ENCODE results near the gene RPS6KA4.
"Not testable (repeated sequence)": the region's sequence is repeated elsewhere in the genome, so short reads cannot be mapped to it uniquely, and the experiment has no call there.

The RPS6KA4 gene

GRCh38 chr11:64388894-64389293 is 29.9 kb downstream of the RPS6KA4 start:
- DNase-seq (ENCODE audit: low spot score) = no peak

- DNase-seq (ENCODE audit: low spot score) = no peak
Observed at GRCh38 chr11:64389851-64390250, 30.9 kb downstream of the RPS6KA4 start.

GRCh38 chr11:64390558-64390957 is 31.6 kb downstream of the RPS6KA4 start:
- DNase-seq (ENCODE audit: low spot score) = no peak

- no peak for DNase-seq (ENCODE audit: low spot score)
Observed at GRCh38 chr11:64391839-64392238, 32.9 kb downstream of the RPS6KA4 start.

- DNase-seq (ENCODE audit: low spot score) = no peak
Observed at GRCh38 chr11:64395545-64396078, 36.6 kb downstream of the RPS6KA4 start.

GRCh38 chr11:64396079-64396591 is 37.2 kb downstream of the RPS6KA4 start:
- DNase-seq (ENCODE audit: low spot score) = peak; percentile 60

- no peak for DNase-seq (ENCODE audit: low spot score)
Observed at GRCh38 chr11:64400102-64400501, 41.1 kb downstream of the RPS6KA4 start.

GRCh38 chr11:64400667-64401066 is 41.7 kb downstream of the RPS6KA4 start:
- no peak for DNase-seq (ENCODE audit: low spot score)

GRCh38 chr11:64401775-64402174 is 42.8 kb downstream of the RPS6KA4 start:
- no peak for DNase-seq (ENCODE audit: low spot score)

GRCh38 chr11:64403106-64403505 is 44.1 kb downstream of the RPS6KA4 start:
- DNase-seq (ENCODE audit: low spot score) = no peak

- no peak for DNase-seq (ENCODE audit: low spot score)
Observed at GRCh38 chr11:64406221-64406946, 47.4 kb downstream of the RPS6KA4 start.

GRCh38 chr11:64407221-64407620 is 48.3 kb downstream of the RPS6KA4 start:
- DNase-seq (ENCODE audit: low spot score) = no peak

- no peak for DNase-seq (ENCODE audit: low spot score)
Observed at GRCh38 chr11:64407630-64408029, 48.7 kb downstream of the RPS6KA4 start.

GRCh38 chr11:64409278-64409677 is 50.3 kb downstream of the RPS6KA4 start:
- DNase-seq (ENCODE audit: low spot score) = no peak

- no peak for DNase-seq (ENCODE audit: low spot score)
Observed at GRCh38 chr11:64409707-64410403, 50.9 kb downstream of the RPS6KA4 start.

GRCh38 chr11:64410404-64410734 is 51.4 kb downstream of the RPS6KA4 start:
- DNase-seq (ENCODE audit: low spot score) = no peak

- no peak for DNase-seq (ENCODE audit: low spot score)
Observed at GRCh38 chr11:64413417-64413816, 54.5 kb downstream of the RPS6KA4 start.

GRCh38 chr11:64415286-64415685 is 56.3 kb downstream of the RPS6KA4 start:
- no peak for DNase-seq (ENCODE audit: low spot score)

GRCh38 chr11:64415996-64416728 is 57.2 kb downstream of the RPS6KA4 start:
- DNase-seq (ENCODE audit: low spot score) = no peak

- DNase-seq (ENCODE audit: low spot score) = not testable (repeated sequence)
Observed at GRCh38 chr11:64418233-64418632, 59.3 kb downstream of the RPS6KA4 start.

GRCh38 chr11:64419257-64419790 is 60.4 kb downstream of the RPS6KA4 start:
- DNase-seq (ENCODE audit: low spot score) = no peak

GRCh38 chr11:64419818-64420485 is 61.0 kb downstream of the RPS6KA4 start:
- no peak for DNase-seq (ENCODE audit: low spot score)
